SU-DHL-6 (cell line): ENCODE measurements around the gene TSHR.

ENCODE experiments used
- H2AFZ ChIP-seq: fragments of 200-600 bp; sonication (generic); 2 replicates; pipeline ENCODE4 v1.6.1; 2014; ENCODE audit warnings: low read depth, mild to moderate bottlenecking, moderate library complexity, mixed read lengths, antibody characterized with exemption, low read length; ENCODE audit not compliant: severe bottlenecking
- H3F3A ChIP-seq: fragments of 200-600 bp; shearing (Covaris generic); 2 replicates; pipeline ENCODE4 v1.6.0; 2016; ENCODE audit warnings: antibody characterized with exemption, mild to moderate bottlenecking; ENCODE audit not compliant: insufficient read depth
- H3K27ac ChIP-seq: fragments of 200-600 bp; sonication (generic); 2 replicates; pipeline ENCODE4 v1.5.1; 2016; ENCODE audit warnings: low read depth, mild to moderate bottlenecking, low read length, moderate library complexity, mixed read lengths
- H3K27me3 ChIP-seq: fragments of 200-600 bp; sonication (generic), shearing (Covaris generic); 2 replicates; pipeline ENCODE4 v1.6.0; 2014; ENCODE audit warnings: mild to moderate bottlenecking, low read length
- H3K36me3 ChIP-seq: fragments of 200-600 bp; sonication (generic); 2 replicates; pipeline ENCODE4 v1.6.1; 2014; ENCODE audit warnings: mild to moderate bottlenecking, low read length, mixed read lengths
- H3K4me2 ChIP-seq: fragments of 300-600, 200-600 bp; shearing (Covaris generic), sonication (generic); 2 replicates; pipeline ENCODE4 v1.6.0; 2014; ENCODE audit warnings: low read length, low read depth, mild to moderate bottlenecking; ENCODE audit not compliant: poor library complexity, severe bottlenecking
- H3K4me3 ChIP-seq: fragments of 200-600 bp; sonication (generic); 2 replicates; pipeline ENCODE4 v1.5.1; 2014; ENCODE audit warnings: antibody characterized with exemption, low read length, mild to moderate bottlenecking, mixed read lengths; ENCODE audit not compliant: insufficient read depth, poor library complexity, severe bottlenecking
- H3K79me2 ChIP-seq: fragments of 200-600 bp; sonication (generic); 2 replicates; pipeline ENCODE4 v1.6.1; 2014; ENCODE audit warnings: mild to moderate bottlenecking, low read length, moderate library complexity; ENCODE audit not compliant: insufficient read depth
- H3K9ac ChIP-seq: fragments of 200-600 bp; sonication (generic); 2 replicates; pipeline ENCODE4 v1.7.0; 2014; ENCODE audit warnings: mild to moderate bottlenecking, low read length
- H3K9me2 ChIP-seq: fragments of 200-600 bp; sonication (generic); replicated peaks from 2 replicates; pipeline ENCODE4 v1.6.1; 2014; ENCODE audit warnings: low read length; ENCODE audit not compliant: insufficient read depth
- H3K9me3 ChIP-seq: fragments of 200-600 bp; sonication (generic); 2 replicates; pipeline ENCODE4 v1.6.1; 2014; ENCODE audit warnings: low read length, mixed read lengths; ENCODE audit not compliant: insufficient read depth
- H4K20me1 ChIP-seq: fragments of 200-600 bp; sonication (generic); 2 replicates; pipeline ENCODE4 v1.6.1; 2014; ENCODE audit warnings: low read depth, mild to moderate bottlenecking, antibody characterized with exemption, low read length, moderate library complexity, mixed read lengths
- EZH2phosphoT487 ChIP-seq: fragments of 200-600 bp; sonication (generic), shearing (Covaris generic); conservative IDR thresholded peaks from 2 replicates; pipeline ENCODE4 v1.6.1; 2018; ENCODE audit warnings: mild to moderate bottlenecking, antibody characterized with exemption, low read length, moderate library complexity, mixed read lengths
- TF ChIP-seq, protein P1 (sequence below): fragments of 200-600 bp; sonication (generic); IDR thresholded peaks from one replicate; pipeline ENCODE4 v1.5.1; 2017; ENCODE audit warnings: antibody characterized with exemption, mild to moderate bottlenecking, low read length, moderate library complexity; ENCODE audit not compliant: insufficient read depth, poor library complexity, severe bottlenecking

The TSHR gene

DNA sequence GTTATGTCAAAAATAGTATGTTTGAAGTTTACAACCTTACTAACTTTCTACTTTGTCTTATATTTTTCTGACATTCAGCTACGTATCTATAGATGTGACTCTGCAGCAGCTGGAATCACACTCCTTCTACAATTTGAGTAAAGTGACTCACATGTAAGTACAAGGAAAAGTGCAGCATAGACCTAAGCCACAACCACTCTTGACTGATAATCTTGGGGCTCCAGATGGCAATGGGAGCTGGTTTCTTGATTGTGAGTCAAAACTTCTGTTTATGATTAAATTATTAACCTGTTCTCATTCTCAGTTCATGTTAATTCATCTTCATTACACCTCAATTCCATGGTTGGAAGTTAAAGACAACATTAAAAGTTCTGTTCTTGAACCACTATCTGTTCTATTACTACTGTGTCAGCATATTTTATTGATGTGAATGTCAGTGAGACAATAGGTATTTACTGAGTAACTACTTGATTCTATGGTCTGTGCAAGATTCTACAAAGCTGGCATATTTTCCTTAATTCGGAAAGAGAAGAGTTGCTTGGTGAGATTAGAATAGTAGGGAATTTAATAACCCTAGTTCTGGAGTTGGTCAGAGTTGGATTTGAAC lies 112.9 kb downstream of the TSHR start:
- H3K9me3 ChIP-seq, result 0 out of 2 replicates have a peak, but pooled peaks cover 5% of the 10 kb centered on the region
- H2AFZ ChIP-seq, result no peak overlapping the region
- H3K27me3 ChIP-seq, result no peaks in the 10 kb centered on the region
- H3K79me2 ChIP-seq, result no peaks in the 10 kb centered on the region
- H3K36me3 ChIP-seq, result no peaks in the 10 kb centered on the region
- H3K9ac ChIP-seq, result no peak overlapping the region
- no peak overlapping the region for H3K4me2 ChIP-seq
- H3F3A ChIP-seq, result no peaks in the 10 kb centered on the region
- H4K20me1 ChIP-seq, result no peaks in the 10 kb centered on the region
- no peak overlapping the region for H3K27ac ChIP-seq
- TF ChIP-seq, protein P1, sequence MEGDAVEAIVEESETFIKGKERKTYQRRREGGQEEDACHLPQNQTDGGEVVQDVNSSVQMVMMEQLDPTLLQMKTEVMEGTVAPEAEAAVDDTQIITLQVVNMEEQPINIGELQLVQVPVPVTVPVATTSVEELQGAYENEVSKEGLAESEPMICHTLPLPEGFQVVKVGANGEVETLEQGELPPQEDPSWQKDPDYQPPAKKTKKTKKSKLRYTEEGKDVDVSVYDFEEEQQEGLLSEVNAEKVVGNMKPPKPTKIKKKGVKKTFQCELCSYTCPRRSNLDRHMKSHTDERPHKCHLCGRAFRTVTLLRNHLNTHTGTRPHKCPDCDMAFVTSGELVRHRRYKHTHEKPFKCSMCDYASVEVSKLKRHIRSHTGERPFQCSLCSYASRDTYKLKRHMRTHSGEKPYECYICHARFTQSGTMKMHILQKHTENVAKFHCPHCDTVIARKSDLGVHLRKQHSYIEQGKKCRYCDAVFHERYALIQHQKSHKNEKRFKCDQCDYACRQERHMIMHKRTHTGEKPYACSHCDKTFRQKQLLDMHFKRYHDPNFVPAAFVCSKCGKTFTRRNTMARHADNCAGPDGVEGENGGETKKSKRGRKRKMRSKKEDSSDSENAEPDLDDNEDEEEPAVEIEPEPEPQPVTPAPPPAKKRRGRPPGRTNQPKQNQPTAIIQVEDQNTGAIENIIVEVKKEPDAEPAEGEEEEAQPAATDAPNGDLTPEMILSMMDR, result no peak
- TF ChIP-seq EZH2phosphoT487, result no peak
- no peaks in the 10 kb centered on the region for H3K9me2 ChIP-seq
- no peak overlapping the region for H3K4me3 ChIP-seq

DNA sequence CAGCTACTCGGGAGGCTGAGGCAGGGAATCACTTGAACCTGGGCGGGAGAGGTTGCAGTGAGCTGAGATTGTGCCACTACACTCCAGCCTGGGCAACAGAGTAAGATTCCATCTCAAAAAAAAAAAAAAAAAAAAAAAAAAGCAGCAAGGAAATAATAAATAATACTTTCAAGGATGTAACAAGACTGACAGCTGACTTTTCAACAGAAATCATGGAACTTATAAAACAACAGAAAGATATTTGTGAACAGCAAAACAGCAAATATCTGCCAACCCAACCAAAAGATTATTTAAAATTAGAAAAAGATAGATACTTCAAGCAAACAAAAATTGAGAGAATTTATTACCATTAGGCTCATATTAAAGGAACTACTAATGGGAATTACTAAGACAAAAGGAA lies 115.1 kb downstream of the TSHR start:
- Histone ChIP-seq H3K9me3 (0 out of 2 replicates have a peak, but pooled peaks cover 5% of the 10 kb centered on the region), H2AFZ (no peak overlapping the region), H3K4me3 (no peak overlapping the region), H3K9me2 (no peaks in the 10 kb centered on the region), H3K36me3 (no peaks in the 10 kb centered on the region), H3K4me2 (no peak overlapping the region), H3K9ac (no peak overlapping the region), H4K20me1 (no peaks in the 10 kb centered on the region), H3K27ac (no peak overlapping the region), H3F3A (no peaks in the 10 kb centered on the region), H3K27me3 (no peaks in the 10 kb centered on the region), H3K79me2 (no peaks in the 10 kb centered on the region)
- TF ChIP-seq EZH2phosphoT487, result no peak
- TF ChIP-seq, protein P1, result no peak

GRCh38 chr14:81085596-81085995 lies 130.2 kb downstream of the TSHR start:
- no peak overlapping the region for H3K27ac ChIP-seq
- no peaks in the 10 kb centered on the region for H3K36me3 ChIP-seq
- no peaks in the 10 kb centered on the region for H3K9me3 ChIP-seq
- no peak overlapping the region for H3K4me2 ChIP-seq
- H4K20me1 ChIP-seq, result no peaks in the 10 kb centered on the region
- H3K79me2 ChIP-seq, result no peaks in the 10 kb centered on the region
- H3K4me3 ChIP-seq, result no peak overlapping the region
- no peak overlapping the region for H2AFZ ChIP-seq
- H3K27me3 ChIP-seq, result no peaks in the 10 kb centered on the region
- TF ChIP-seq EZH2phosphoT487, result no peak
- TF ChIP-seq, protein P1, result no peak
- no peaks in the 10 kb centered on the region for H3F3A ChIP-seq
- no peak overlapping the region for H3K9ac ChIP-seq
- H3K9me2 ChIP-seq, result no peaks in the 10 kb centered on the region
